Cerebellar nuclear complex (tissue), 1 donor: ENCODE results near the gene IMPDH1.

Source experiments
- DNase-seq, 2 experiments: peaks; one replicate each; lab custom pipeline; 2025; lab: John Stamatoyannopoulos, UW

IMPDH1 gene

DNA sequence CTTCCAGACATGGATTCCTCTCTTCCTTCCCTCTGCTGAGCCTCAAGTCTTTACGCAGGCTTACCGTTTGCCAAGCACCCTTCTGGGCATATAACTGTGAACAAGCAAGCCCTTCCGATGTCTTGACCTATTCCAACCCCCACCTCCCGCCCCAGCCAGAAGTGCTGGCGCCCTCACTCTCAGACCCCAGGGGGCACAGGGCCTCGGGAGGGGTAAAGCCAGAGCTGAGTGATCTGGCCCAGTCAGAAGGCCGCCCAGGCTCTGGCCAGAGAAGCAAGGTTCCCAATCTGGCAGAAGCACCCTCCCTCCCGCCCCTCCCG lies 49.5 kb downstream of the IMPDH1 start:
- DNase-seq: no peak

DNA sequence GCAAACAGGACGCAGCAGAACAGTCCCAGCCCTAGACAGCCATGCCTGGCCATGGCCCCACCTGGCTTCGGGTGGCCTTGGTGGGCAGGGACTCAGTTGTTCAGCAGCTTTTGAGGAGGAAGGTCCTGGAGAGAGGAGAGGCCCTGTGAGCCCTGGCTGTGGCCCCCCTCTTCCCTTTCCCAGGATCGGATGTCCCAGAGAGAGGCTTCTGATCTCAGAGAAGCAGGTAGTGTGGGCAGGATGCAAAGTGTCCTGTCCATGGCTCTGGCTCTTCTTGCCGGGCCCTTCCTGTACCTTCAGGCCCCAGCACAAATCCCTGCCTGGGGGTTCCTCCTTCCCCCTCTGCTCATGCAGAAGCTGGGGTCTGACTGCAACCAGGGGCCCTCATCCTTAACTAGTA lies 49.8 kb downstream of the IMPDH1 start:
- DNase-seq: no peak

DNA sequence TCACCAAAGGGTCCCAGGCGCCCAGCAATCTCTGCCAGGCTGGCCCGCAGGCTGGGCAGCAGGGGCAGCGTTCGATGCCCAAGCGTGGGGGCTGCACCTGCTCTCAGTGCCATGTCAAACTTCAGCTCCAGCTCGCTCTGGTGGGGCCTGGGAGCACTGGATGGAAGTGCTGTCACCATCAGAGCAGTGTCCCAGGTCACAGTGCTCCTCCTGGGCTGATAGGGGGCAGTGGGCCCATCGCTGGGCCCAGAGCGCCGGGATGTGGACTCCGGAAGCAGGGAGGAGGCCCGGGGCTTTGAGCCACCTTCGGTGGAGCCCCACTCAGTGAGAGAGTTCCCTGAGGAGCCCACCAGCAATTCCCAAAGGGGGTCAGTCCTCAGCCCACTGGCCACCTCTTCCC lies 50.4 kb downstream of the IMPDH1 start:
- DNase-seq: no peak

DNA sequence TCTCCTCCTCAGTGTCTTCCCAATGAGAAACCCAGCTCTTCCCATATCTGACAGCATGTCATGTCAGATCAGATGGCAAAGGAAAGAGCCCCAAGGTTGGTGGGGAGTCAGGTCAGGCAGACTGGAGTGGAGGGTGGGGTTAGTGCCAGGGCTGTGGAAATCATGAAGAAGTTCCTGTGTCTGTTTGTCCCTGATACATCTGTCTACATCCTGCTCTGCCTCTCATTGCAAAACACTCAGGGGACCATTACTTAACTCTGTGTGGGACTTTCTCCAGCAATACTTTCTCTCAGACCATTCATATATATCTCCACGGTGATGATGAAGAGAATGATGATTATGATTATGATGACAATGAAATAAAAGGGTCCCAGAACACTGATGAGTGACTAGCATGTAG lies 51.5 kb downstream of the IMPDH1 start:
- no peak for DNase-seq

DNA sequence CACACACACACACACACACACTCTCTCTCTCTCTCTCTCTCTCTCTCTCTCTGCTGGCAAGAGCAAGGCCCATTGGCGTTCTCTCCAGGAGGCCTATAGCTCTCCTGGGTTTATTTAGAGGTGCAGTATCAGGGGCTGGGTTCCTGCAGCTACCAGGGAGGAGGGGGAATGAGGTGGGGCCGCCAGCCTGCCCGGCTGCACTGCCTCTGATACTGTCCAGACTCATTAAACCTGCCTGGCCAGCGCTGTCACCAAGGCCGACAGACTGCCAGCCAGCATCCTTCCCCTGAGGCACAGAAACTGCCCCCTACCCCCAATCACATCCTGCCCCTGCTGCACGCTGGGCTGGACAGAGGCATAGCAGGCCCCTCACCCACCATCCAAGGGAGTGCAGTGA lies 52.6 kb downstream of the IMPDH1 start:
- no peak for DNase-seq

DNA sequence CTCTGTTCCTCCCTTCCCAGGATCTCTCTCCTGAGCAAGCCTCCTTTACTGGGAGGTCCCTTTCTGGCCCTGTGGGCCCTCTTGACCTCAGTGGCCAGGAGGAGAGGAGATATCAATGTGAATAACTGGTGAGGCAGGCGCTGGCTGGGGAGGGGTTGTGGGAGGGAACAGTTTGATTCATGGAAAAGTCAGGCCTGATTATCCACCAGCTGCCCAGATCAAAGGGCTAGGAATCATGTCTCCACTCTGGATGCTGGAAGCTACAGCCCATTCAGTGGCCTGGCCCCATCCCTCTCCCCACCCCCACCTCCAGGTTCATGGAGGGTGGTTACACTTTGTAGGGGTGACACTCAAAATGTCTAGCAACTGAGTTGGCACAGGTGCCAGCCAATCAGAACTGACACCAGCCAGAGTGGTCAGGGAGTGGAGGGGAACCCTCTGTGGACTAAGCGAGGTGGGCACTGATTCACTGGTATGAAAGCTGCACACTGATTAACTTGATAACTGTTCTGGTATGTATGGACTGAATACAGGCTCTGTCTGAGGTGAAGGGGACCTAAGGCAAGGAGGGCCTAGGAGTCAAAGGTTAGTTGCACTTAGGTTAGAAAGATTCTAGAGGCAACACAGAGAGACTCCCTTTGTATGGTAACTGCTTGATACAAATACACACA lies 53.1 kb downstream of the IMPDH1 start:
- DNase-seq: no peak

DNA sequence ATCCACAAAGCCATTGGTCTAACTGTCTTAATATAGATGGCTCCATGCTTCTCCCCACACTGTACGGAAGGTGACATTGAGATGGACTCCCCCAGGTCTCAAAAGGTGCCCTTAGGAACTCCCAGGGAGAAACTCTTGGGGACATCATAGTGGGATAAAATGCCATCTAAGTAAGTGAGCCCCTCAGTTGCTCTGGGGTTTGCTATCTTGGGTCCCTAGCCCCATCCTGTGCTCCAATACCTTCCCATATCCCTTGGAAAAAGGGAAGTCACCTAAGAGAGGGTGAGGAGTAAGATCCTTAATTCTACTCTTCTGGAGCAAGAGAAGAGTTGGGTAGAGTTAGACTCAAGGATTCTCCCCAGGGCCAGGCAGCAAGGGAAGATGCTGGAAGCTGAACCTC lies 56.2 kb downstream of the IMPDH1 start:
- no peak for DNase-seq

DNA sequence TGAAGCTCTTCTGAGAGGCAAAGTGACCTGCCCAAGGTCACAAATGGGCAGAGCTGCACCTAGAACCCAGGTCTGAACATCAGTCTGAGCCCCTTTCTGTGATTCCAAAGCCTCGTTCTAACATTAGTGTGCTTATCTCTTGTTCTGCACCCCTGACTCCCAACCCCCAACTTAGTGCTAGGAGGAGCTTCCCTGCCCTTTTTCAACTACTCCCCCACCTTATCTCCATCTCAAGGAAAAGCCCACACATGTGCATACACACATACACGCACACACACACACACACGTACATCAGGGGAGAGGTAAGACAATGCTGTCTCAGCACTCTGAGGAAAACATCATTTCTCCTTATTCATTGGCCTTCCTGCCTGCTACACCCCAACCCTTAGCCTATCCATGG lies 56.6 kb downstream of the IMPDH1 start:
- no peak for DNase-seq

DNA sequence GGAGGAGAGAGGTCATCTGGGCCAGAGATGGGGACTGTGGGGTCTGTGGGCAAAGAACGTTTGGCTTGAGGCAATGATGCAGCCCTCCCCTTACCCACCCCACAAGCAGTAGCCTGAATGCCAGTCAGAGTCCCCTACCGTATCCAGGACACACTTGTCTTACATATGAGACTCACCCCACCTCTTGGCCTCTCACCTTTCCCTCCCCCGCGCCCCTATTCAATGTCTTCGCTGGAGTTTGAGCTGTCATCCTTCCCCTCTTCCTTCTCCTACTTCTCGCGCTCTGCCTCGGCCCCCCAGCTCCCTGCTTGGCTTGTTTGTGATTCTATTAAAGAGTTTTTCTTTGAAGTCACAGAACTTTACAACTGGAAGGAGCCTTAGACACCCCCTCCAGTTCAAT lies 57.1 kb downstream of the IMPDH1 start:
- DNase-seq: no peak

DNA sequence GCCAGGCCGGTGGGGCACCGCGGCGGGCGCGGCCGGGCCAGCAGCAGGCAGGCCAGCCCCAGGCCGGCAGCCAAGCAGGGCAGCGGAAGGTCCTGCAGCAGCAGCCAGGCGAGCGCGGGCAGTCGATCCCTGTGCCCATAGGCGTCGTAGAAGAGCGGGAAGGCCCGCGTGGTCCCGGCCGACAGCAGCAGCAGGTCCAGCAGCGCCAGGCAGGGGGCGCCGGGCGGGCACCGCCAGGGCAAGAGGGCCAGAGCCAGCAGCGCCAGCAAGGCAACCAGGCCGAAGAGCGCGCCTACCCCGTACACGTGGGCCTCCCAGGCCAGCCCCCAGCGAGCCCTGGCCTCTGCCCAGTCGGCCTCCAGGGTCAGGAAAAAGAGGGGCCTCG lies 57.6 kb downstream of the IMPDH1 start:
- DNase-seq: no peak

DNA sequence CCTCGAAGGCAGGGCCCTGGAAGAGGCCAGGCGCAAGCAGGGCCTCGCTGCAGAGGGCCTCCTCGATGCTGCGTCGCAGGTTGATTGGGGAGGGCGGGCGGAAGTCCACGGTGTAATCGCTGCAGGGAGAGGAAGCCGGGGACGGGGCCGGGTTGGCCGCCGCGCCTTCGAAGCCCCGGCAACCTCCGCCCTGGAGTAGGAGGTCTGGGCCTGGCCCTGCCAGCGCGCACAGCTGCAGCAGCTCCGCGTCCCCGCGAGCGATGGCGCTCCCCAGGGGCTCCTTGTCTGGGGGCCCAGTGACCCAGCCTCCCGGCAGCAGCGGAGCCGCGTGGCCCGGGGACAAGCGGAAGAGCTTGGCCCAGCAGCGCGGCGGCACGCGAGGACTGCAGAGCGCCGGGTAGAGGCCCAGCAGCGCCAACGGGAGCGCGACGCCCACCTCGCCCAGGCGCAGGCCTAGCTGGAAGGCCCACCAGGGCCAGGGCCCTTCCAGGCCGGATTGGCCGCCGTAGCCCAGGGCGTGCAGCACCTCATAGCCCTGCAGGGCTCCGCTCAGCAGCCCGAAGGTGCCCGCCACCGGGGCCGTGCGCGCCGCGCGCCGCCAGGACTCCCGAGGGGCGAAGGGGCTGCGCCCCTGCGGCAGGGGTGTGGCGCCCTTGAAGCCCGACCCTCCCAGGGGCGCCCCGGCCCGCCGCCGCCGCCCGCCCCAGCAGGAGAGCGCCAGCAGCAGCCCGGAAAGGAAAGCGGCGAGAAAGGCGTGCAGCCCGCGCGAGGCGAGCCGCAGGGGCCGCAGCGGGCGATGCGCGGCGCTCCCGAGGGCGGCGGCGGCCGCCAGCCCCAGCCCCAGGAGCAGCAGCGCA lies 58.3 kb downstream of the IMPDH1 start:
- no peak for DNase-seq

DNA sequence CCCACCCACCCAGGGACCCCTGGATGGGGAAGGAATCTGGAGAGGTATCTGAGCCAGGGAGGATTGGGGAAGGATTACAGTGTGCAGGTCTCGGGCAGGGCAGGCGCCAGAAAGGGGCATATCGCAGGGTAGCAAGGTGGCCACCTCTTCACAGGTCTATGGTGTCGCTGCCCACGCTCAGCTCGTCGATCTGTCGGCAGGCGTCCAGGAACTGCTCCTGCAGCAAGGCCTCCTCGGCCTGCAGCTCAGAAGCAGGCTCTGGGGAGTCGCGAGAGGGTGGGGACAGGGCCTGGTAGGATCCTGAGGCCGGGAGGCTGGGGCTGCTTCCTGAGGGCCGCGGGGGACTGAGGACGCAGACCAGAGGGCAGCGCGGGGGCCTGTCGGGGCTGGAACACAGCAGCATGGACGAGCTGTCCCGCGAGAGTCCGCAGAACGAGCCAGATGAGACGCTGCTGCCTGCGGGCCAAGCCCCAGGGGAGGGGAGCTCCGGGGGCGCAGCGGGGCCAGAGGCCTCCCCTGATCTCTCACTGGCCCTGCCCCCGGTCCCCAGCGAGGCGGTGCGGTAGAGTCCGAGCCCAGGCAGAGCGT lies 59.0 kb downstream of the IMPDH1 start:
- DNase-seq: no peak

DNA sequence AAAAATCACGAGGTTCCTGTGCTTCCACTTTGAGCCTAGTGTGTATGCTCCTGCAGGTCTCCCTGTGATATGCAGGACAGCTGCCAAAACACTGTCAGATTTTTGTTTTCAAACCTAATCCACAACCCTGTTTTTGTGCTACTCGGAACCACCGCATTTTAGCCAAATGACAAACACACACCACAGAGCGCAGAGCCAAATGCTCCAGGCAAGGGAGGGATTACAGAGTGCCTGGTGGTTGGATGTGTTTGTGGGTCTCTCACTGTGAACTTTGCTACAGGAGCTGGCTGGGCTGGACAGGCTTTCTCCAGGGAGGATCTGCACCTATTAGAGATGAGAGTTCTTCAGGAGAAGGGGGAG lies 60.3 kb downstream of the IMPDH1 start:
- no peak for DNase-seq

DNA sequence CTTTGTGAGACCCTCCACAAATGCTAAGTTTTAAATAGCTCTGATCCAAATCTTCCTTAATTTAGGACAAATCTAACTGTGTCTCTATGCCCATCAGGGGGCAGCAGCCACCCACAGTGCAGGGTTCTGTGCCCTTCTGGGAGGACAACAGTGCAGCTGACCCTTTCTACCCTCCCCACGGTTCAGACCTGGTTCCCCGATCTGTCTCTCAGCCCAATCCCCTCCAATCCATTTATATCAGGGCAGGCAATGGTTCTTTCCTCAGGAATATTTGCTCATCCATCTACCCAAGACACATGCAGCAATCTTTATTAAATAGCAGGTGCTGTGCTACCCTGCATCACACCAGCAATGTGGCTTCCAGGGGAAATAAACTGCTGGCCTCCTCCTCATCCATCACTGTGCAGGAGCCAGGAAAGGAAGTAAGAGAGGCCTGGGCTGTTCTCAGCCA lies 62.1 kb downstream of the IMPDH1 start:
- DNase-seq: no peak

DNA sequence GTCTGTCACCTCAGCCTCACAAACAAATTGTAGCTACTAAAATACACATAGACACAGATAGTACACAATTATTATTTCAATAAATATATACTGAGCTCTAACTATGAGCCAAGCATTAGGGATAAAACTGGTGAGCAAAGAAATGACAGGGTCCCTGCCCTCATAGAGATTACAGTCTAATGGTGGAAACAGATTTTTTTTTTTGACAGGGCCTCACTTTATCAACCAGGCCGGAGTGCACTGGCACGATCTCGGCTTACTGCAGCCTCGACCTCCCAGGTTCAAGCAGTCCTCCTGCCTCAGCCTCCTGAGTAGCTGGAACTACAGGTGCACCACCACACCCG lies 65.4 kb downstream of the IMPDH1 start:
- no peak for DNase-seq

DNA sequence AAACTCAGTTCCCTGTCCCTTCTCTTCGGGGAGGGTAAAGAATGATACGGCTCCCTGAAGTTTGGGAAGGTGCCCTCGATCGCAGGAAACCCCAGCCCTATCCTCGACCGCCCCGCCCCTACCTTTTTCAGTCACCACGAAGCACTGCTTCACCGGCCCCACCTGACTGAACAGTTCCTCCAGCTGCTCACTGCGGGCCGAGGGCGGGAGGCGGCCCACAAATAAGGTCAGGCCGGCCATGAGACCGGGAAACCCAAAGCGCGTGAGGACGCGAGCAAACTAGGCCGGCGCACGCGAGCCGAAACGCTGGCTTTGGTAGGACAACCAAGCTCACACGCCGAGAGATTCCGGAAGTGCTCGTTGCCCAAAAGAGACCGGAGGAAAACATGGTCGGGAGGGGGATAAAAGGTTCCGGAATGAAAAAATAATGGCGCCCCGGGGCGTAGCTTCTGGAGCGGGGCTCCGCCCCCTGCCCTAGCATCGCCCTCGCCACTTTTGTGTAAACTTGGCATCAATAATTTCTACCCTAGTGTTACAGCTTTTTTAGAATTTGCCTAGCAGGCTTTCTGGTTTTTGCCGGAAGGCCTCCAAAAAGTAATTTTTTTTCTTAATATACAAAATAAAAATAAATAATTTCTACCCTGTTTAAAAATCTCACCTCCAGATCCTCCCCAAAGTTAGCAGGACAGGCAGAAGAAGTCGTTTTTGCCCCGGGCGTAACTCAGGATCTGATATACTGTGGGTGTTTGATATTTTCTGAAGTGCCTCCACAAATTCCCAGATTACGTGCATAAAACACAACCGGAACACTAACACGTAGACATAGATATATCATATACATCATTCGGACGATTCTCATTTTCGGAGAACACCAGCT lies 66.0 kb downstream of the IMPDH1 start, which contains the start of gene RBM28:
Gene RBM28 (minus strand): TSS at position 355 of the 877 bp plus-strand sequence. CDS start 115 bp downstream, at position 240.
- peak in 1 of 2 experiments; percentile 63 for DNase-seq
